AG10803 (cell line): ENCODE results near the gene ADGRD1.
A peak's percentile ranks its signal among the peaks of the same experiment; 100 is the strongest.
"Not testable (repeated sequence)": the region's sequence is repeated elsewhere in the genome, so short reads cannot be mapped to it uniquely, and the experiment has no call there.

ENCODE experiments used
- DNase-seq: peaks from one replicate; pipeline ENCODE4 v3.0.0; 2010; ENCODE audit warnings: low read depth
- H3K4me3 ChIP-seq: 2 replicates; pipeline ENCODE4 v1.5.1; 2011; ENCODE audit warnings: mild to moderate bottlenecking, low read length, control low read depth
- TF ChIP-seq, protein P1 (sequence below): conservative IDR thresholded peaks from 2 replicates; pipeline ENCODE4 v1.5.1; 2011; ENCODE audit warnings: mild to moderate bottlenecking, low read length, control low read depth, inconsistent platforms

ADGRD1 gene

DNA sequence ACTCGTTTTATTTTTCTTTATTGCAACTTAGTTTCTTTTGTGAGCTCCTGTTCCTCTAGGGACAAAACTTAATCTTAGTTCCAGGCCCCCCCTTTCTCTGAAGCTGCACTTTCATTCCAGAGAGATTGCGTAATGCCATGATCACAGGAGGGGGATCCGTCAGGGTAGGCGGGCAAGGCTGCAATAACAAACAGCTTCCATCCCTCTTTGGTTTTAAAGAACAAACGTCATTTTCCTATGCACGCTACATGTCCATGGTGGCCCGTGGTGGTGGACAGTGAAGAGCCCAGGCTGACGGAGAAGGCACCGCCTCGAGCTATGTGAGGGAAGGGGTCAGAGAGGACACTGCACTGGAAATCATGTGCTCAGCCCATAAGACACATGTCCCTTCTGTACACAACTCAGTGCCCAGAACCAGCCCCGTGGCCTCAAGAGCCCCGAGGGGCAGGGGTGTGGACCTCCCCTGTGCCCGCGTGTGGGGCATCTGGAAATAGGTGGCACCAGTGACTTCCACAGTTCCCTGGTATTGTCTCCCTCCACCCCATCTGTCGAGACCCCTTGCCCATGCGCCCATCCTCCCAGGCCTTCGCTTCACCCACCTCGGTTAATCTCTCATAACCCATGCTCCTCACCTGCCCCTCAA is 161.4 kb downstream of the ADGRD1 start:
- TF ChIP-seq, protein P1, sequence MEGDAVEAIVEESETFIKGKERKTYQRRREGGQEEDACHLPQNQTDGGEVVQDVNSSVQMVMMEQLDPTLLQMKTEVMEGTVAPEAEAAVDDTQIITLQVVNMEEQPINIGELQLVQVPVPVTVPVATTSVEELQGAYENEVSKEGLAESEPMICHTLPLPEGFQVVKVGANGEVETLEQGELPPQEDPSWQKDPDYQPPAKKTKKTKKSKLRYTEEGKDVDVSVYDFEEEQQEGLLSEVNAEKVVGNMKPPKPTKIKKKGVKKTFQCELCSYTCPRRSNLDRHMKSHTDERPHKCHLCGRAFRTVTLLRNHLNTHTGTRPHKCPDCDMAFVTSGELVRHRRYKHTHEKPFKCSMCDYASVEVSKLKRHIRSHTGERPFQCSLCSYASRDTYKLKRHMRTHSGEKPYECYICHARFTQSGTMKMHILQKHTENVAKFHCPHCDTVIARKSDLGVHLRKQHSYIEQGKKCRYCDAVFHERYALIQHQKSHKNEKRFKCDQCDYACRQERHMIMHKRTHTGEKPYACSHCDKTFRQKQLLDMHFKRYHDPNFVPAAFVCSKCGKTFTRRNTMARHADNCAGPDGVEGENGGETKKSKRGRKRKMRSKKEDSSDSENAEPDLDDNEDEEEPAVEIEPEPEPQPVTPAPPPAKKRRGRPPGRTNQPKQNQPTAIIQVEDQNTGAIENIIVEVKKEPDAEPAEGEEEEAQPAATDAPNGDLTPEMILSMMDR = no peak
- H3K4me3 ChIP-seq = no peak overlapping the region
- no peak for DNase-seq

DNA sequence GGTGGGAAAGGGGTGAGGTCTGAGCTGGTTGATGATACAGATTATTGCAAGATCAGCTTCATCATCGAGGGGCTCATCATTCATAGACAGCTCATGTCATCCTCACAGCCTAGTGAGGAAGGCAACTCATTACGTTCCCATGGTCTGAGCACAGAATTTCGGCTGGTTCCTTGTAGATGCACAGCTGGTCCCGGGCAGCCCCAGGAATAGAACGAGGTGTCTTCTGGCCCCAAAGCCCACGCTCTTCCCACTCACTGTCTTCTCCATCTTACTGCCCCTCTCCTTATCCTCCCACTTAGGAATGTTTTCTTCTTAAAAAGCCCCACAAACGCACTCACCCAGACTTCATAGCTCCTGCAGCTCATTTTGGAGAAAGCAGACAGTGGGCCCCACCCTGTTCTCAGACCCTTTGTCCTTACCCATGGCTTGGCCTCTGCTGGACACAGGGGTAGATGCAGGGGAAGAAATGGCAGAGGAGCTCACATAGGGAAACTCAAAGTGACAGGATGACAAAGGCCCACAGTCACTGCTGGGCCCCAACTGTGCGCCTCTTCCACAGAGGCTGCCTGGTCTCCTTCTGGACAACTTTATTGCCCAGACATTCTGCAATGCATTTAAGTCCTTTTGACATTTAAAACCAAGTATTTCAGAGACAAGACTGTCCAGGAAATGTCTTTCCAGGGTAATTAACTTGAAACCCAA is 162.2 kb downstream of the ADGRD1 start:
- no peak overlapping the region for H3K4me3 ChIP-seq
- DNase-seq = no peak
- TF ChIP-seq, protein P1 = no peak

GRCh38 chr12:131116468-131117117 is 162.9 kb downstream of the ADGRD1 start:
- DNase-seq = peak; percentile 75
- TF ChIP-seq, protein P1 = peak; percentile 54
- H3K4me3 ChIP-seq = peak overlapping the region; percentile 26

DNA sequence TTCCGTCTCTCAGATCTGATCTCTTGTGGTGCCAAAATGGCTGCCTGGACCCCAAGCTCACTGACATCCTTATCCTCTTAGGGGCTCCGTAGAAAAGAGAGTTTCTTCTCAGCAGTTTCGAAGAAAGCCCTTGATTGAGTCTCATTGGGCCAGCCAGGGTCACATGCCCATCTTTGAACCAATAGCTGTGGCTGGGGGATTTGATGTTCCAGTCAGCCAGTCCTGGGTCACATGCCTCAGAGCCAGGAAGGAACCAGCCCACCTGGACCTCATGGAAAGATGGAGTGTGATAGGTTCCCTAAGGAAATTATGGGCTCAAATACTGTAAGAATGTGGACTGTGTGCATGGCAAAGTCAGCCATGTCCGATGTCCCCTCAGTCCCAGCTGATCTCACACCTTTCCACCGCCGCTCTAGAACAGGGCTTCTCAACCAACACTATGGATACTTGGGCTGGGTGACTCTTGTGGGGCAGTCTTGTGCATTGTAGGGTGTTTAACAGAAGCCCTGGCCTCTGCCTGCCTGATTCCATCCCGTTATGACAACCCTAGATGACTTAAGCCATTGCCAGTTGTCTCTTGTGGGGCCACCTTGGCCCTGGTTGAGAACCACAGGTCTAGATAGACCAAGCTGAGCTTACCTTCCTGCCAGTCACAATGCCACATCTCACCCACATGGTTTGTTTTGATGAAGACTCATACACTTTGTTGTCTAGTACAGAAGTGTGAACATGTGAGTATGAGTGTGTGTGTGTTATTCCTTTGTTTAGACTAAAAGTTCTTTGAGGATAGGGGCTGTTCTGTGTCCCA is 163.9 kb downstream of the ADGRD1 start:
- no peak overlapping the region for H3K4me3 ChIP-seq
- TF ChIP-seq, protein P1 = no peak
- DNase-seq = no peak

GRCh38 chr12:131118371-131118770 is 164.7 kb downstream of the ADGRD1 start:
- DNase-seq = no peak
- TF ChIP-seq, protein P1 = no peak
- no peak overlapping the region for H3K4me3 ChIP-seq

GRCh38 chr12:131119345-131119744 is 165.6 kb downstream of the ADGRD1 start:
- DNase-seq, H3K4me3 ChIP-seq: not testable (repeated sequence)

DNA sequence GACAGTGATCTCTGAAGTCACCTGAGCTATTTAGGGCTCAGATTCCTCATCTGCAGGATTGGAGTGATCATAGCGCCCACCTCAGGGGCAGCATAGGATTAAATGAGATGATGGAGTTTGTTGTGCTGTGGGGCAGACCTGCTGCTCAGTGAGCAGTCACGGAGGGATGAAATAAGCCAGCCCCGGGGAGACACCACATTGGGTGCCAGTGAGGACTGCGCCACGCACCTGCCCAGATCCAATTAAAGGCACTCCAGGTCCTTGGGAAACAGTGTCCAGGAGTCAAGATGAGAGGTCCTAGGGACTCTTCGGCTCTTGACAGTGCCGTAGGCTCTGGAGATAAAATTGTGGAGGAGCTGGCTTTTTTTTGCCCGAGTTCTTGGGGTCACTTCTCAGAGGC is 166.2 kb downstream of the ADGRD1 start:
- no peak for DNase-seq
- TF ChIP-seq, protein P1 = no peak
- H3K4me3 ChIP-seq = no peak overlapping the region
